Adrenal gland (tissue), 5 donors: ENCODE data around the gene EXOC4.

Experiments used
- CTCF ChIP-seq, 6 experiments: fragments of 450-650 bp in 4 of 6; fragments of 200-600 bp in 2 of 6; sonication (generic) in 1 of 6; IDR thresholded peaks; 1 replicate in 5 of 6; 2 replicates in 1 of 6; pipeline versions ENCODE4 v1.5.1 to v1.8.0; 2016 to 2021; ENCODE audit warnings: antibody characterized with exemption in 6 of 6, mild to moderate bottlenecking in 2 of 6, moderate library complexity in 1 of 6
- POLR2A ChIP-seq, 2 donors: fragments of 450-650 bp; IDR thresholded peaks; one replicate each; pipeline ENCODE4 v1.6.1; 2017; ENCODE audit warnings: antibody characterized with exemption in 2 of 2, mild to moderate bottlenecking in 2 of 2, moderate library complexity in 1 of 2
- donor health status: DM: no; HTN: no; CAD: no.

GRCh38 chr7:133712544-133712943, 459.7 kb downstream of the EXOC4 start:
- TF ChIP-seq CTCF (IDR thresholded peaks at IDR 0.05) (no peak), POLR2A (IDR thresholded peaks at IDR 0.05) (no peak)
